Neutrophil (primary cell): Measurements from ENCODE around the gene TBC1D8.

ENCODE experiments used
- H3K27ac ChIP-seq: fragments of 200-600 bp; sonication (generic); 2 replicates; pipeline ENCODE4 v1.5.1; 2016; ENCODE audit warnings: mild to moderate bottlenecking, moderate library complexity
- H3K27me3 ChIP-seq: fragments of 200-600 bp; sonication (generic); 2 replicates; pipeline ENCODE4 v1.6.0; 2016; ENCODE audit warnings: mild to moderate bottlenecking
- H3K36me3 ChIP-seq: fragments of 200-600 bp; sonication (generic); 2 replicates; pipeline ENCODE4 v1.5.1; 2017
- H3K4me1 ChIP-seq, 2 experiments: fragments of 200-600 bp in 1 of 2; sonication (generic) in 1 of 2; 1 replicate in 1 of 2; 2 replicates in 1 of 2; pipeline versions ENCODE4 v1.5.1 to v1.6.1; 2013 to 2016; ENCODE audit warnings: low read depth in 1 of 2, low read length in 1 of 2, mild to moderate bottlenecking in 1 of 2, moderate library complexity in 1 of 2; ENCODE audit not compliant: control insufficient read depth in 1 of 2, insufficient read depth in 1 of 2
- H3K4me3 ChIP-seq, 2 experiments: fragments of 200-600 bp in 1 of 2; sonication (generic) in 1 of 2; 1 replicate in 1 of 2; 2 replicates in 1 of 2; pipeline ENCODE4 v1.5.1; 2013 to 2016; ENCODE audit warnings: low read depth in 1 of 2, low read length in 1 of 2, mild to moderate bottlenecking in 1 of 2, moderate library complexity in 1 of 2
- H3K9me3 ChIP-seq: fragments of 200-600 bp; sonication (generic); 2 replicates; pipeline ENCODE4 v1.5.1; 2016
- CTCF ChIP-seq: fragments of 200-600 bp; sonication (generic); IDR thresholded peaks from 2 replicates; pipeline ENCODE4 v1.5.1; 2016; ENCODE audit warnings: antibody characterized with exemption

The TBC1D8 gene

GRCh38 chr2:100968146-100969145 is 182.7 kb downstream of the TBC1D8 start:
- Histone ChIP-seq H3K9me3 (no peaks in the 10 kb centered on the region), H3K4me1 (no peaks in the 10 kb centered on the region), H3K27me3 (peaks cover 5% of the 10 kb centered on the region), H3K36me3 (no peaks in the 10 kb centered on the region), H3K4me3 (no peak overlapping the region), H3K27ac (no peak overlapping the region)
- no peak for TF ChIP-seq CTCF

DNA sequence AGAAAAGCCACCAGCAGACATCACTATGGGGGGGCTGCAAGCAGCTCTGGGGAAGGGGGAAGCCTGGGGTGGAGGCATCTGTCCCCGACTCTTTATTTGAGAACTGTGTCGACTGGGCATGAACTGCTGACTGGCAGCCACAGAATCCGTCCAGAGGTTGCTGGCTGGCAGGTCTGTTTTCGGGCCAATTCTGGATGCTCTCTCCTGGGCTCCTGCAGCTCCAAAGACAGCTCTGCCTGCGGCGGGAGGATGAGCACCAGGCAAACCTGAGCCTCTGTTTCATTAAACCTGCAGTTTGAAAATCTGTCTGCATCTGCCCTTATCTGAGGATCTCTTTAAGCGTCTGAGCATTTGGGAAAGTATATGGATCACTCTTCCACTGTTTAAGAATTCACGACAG is 183.5 kb downstream of the TBC1D8 start:
- TF ChIP-seq CTCF = no peak
- H3K9me3 ChIP-seq = no peaks in the 10 kb centered on the region
- H3K27ac ChIP-seq = no peak overlapping the region
- H3K27me3 ChIP-seq = peaks cover 5% of the 10 kb centered on the region
- no peaks in the 10 kb centered on the region for H3K36me3 ChIP-seq
- H3K4me1 ChIP-seq = no peaks in the 10 kb centered on the region
- H3K4me3 ChIP-seq = no peak overlapping the region

DNA sequence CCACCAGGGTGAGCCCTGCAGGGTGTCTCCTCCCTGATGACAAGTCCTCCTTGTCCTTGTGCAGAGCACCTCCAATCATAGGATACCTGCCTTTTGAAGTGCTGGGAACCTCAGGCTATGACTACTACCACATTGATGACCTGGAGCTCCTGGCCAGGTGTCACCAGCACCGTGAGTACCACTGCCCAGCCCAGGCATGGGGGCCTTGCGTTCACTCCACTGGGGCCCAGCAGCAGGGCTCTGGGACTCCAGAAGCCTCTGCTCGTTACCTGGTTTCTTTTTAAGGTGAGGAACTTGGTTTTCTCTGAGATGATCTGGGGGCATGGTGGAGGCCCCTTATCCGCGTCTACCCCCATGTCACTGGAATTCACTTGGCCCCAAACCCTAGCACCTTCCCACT is 185.6 kb downstream of the TBC1D8 start:
- no peaks in the 10 kb centered on the region for H3K36me3 ChIP-seq
- H3K4me3 ChIP-seq = no peak overlapping the region
- H3K4me1 ChIP-seq = no peaks in the 10 kb centered on the region
- no peak overlapping the region for H3K27ac ChIP-seq
- no peaks in the 10 kb centered on the region for H3K9me3 ChIP-seq
- TF ChIP-seq CTCF = no peak
- peaks cover 13% of the 10 kb centered on the region for H3K27me3 ChIP-seq

DNA sequence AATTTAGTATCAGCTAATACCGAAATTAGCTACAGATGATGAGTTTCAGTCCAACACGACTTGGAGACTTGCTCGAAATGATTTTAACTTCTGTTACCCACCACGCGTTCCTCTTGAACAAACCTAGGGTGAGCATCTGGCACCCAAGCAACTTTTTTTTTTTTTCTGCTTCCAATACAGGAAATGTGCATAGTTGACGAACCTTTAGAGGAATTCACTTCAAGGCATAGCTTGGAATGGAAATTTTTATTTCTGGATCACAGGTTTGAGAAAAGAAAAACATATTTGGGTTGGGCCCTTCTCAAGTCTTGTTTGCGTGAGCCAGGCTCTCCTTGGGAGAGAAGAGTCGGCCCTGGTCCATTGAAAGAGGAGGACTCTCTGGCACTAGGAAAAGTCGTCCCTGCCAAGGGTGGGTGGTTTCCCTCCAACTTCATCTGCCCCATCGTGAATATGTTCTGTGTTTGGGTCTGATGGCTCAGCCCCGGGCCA is 186.5 kb downstream of the TBC1D8 start:
- H3K4me1 ChIP-seq = no peaks in the 10 kb centered on the region
- no peak for TF ChIP-seq CTCF
- H3K9me3 ChIP-seq = no peaks in the 10 kb centered on the region
- no peak overlapping the region for H3K27ac ChIP-seq
- H3K36me3 ChIP-seq = no peaks in the 10 kb centered on the region
- H3K27me3 ChIP-seq = peaks cover 22% of the 10 kb centered on the region
- H3K4me3 ChIP-seq = no peak overlapping the region

DNA sequence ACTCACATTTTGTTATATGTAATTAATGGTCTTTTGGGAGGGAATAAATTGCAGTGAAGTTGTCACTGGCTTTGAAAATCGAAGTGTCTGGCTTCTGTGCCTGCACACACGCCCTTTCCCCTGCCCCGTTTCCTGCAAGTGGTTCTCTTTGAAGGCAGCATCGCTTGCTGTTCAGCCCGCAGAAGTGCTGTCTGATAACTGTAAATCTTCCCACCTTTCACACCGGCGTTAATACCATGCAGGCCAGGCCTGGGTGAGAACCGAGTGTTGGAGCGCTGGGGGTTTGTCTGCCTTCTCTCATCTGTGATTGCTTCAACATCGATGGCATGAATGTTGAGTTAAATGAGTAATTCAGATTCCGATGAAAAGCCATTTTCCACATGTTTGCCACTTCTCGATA is 187.0 kb downstream of the TBC1D8 start:
- Histone ChIP-seq H3K27ac (no peak overlapping the region), H3K27me3 (peaks cover 23% of the 10 kb centered on the region), H3K9me3 (no peaks in the 10 kb centered on the region), H3K4me1 (no peaks in the 10 kb centered on the region), H3K36me3 (no peaks in the 10 kb centered on the region), H3K4me3 (no peak overlapping the region)
- TF ChIP-seq CTCF = no peak
